ENCODE results near the gene ATG10. TPM values are rescaled to one million over a fixed set of nuclear protein-coding genes. Genes with fewer than 3 reads are reported as not detected.

The ATG10 gene
- total RNA-seq (10 to 100 TPM in 1 of 9 donors, 1 to 10 TPM in 8; 2.7 to 10.7 (median 6.3) TPM), polyA plus RNA-seq (1 to 10 TPM; 4.8 to 5.7 TPM)
- long read RNA-seq, donor 1, partial matches to known transcripts: 0 of 10 reads
- long read RNA-seq, donor 1, other reads (novel, unspliced or antisense): 4 of 10 reads
- long read RNA-seq, donor 2, transcript ATG10-203 (9 exons, 1,795 nt): major isoform, 5 of 27 reads
- long read RNA-seq, donor 2, partial matches to known transcripts: 2 of 27 reads
- long read RNA-seq, donor 2, other reads (novel, unspliced or antisense): 17 of 27 reads
- long read RNA-seq, donor 3, partial matches to known transcripts: 0 of 7 reads
- long read RNA-seq, donor 3, other reads (novel, unspliced or antisense): 4 of 7 reads

GRCh38 chr5:81971712-81972491, at the start of gene ATG10:
Gene ATG10 (plus strand): TSS chr5:81972023. CDS start chr5:81987571, 15,548 bp downstream.
- ATAC-seq: peak; percentile 96 to 100 (median 99)
- peak; percentile 70 to 98 for TF ChIP-seq POLR2A (IDR thresholded peaks at IDR 0.05)
- TF ChIP-seq CTCF (IDR thresholded peaks at IDR 0.05): no peak
- WGBS, 4 donors: 0 to 1% (median 0%) methylated on average over 15 to 77 of the region's 77 CpGs
- Histone ChIP-seq H3K4me3 (peak within 1 kb of the TSS; percentile 57 to 92 (median 73)), H3K27ac (peak within 1 kb of the TSS; percentile 91 to 100 (median 98)), H3K9me3 (no peaks in the 10 kb centered on the region), H3K27me3 (no peaks in the 10 kb centered on the region), H3K36me3 (peaks cover 0 to 9% (median under 1%) of the 10 kb centered on the region in 9 donors), H3K4me1 (peaks cover 0 to 15% (median 6%) of the 10 kb centered on the region in 12 donors)
- intact Hi-C loops (cut with DNase I): loop anchor here (2.0 to 10.0 kb wide), 15 partner anchors 113 to 467 kb away; partner anchors contain the start of genes SSBP2 (in 10 of the 10) and RPS23 (in 1 of the 10)
- DNase-seq: peak; percentile 93 to 97 (median 94)

GRCh38 chr5:81922854-81923279, 49.0 kb upstream of the ATG10 start:
- TF ChIP-seq POLR2A (IDR thresholded peaks at IDR 0.05): no peak
- no peak for TF ChIP-seq CTCF (IDR thresholded peaks at IDR 0.05)
- WGBS, 4 donors: 63 to 76% (median 68%) methylated on average over 4 of the region's 4 CpGs
- peaks cover 0 to 11% (median 0%) of the 10 kb centered on the region in 12 donors for H3K9me3 ChIP-seq
- no peaks in the 10 kb centered on the region for H3K36me3 ChIP-seq
- H3K4me3 ChIP-seq: no peak overlapping the region
- DNase-seq (no peak), ATAC-seq (no peak)
- intact Hi-C loops (cut with DNase I): loop anchor here in 1 of 10 donors (10.0 kb wide), 1 partner anchor 202 kb away; no protein-coding TSS in a partner anchor
- H3K27me3 ChIP-seq: no peaks in the 10 kb centered on the region
- H3K27ac ChIP-seq: no peak overlapping the region
- H3K4me1 ChIP-seq: peaks cover 0 to 8% (median 0%) of the 10 kb centered on the region in 12 donors

- no peaks in the 10 kb centered on the region for H3K27me3 ChIP-seq
- H3K27ac ChIP-seq: no peak overlapping the region
- H3K36me3 ChIP-seq: no peaks in the 10 kb centered on the region
- H3K9me3 ChIP-seq: peaks cover 0 to 11% (median 0%) of the 10 kb centered on the region in 12 donors
- H3K4me3 ChIP-seq: no peak overlapping the region
- peak in 3 of 4 donors; percentile 47 to 78 (median 53) for ATAC-seq
- TF ChIP-seq CTCF (IDR thresholded peaks at IDR 0.05) (no peak), POLR2A (IDR thresholded peaks at IDR 0.05) (no peak)
- intact Hi-C loops (cut with DNase I): loop anchor here in 1 of 10 donors (10.0 kb wide), 1 partner anchor 200 kb away; no protein-coding TSS in a partner anchor
- peaks cover 0 to 8% (median 0%) of the 10 kb centered on the region in 12 donors for H3K4me1 ChIP-seq
- DNase-seq: peak in 3 of 5 donors; percentile 17 to 63 (median 63)
- WGBS, 4 donors: 31 to 51% (median 35%) methylated on average over 4 of the region's 4 CpGs
These were observed 47.4 kb upstream of the ATG10 start for GRCh38 chr5:81924442-81924841.

Data from heart left ventricle (tissue), 16 donors.